HG03066 (cell line): ENCODE measurements around the gene TBC1D21.

Source experiments
- ATAC-seq: cut with Tn5 transposase; IDR thresholded peaks from one replicate; pipeline ENCODE4 v1.9.1; 2021; ENCODE audit warnings: low read depth; ENCODE audit not compliant: unreplicated experiment

The TBC1D21 gene

GRCh38 chr15:73873456-73873855 lies at the start of gene TBC1D21:
TBC1D21 (plus strand) TSS chr15:73873564; CDS start chr15:73873710, 146 bp downstream.
- ATAC-seq = no peak

GRCh38 chr15:73826711-73827251 lies 46.6 kb upstream of the TBC1D21 start:
- no peak for ATAC-seq

GRCh38 chr15:73829523-73829922 lies 43.8 kb upstream of the TBC1D21 start:
- no peak for ATAC-seq

DNA sequence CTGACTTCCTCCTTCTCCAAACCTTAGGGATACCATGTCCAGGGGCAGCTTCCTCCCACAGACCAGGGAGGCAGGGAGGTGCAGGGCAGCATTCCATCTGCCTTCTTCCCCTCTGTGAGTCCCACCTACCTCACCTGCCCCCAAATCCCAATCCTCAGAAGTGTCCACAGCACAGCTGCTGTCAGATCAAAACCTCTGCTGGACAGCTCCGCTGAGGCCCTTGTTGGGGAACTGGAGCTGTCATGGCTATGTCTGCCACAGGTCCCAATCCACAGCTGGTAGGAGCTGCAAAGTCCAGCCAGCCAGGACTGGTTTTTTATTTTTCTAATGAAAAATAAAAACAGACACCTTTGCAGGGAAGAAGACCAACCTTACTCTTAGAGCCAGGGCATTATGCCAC lies 40.7 kb upstream of the TBC1D21 start:
- ATAC-seq = no peak

DNA sequence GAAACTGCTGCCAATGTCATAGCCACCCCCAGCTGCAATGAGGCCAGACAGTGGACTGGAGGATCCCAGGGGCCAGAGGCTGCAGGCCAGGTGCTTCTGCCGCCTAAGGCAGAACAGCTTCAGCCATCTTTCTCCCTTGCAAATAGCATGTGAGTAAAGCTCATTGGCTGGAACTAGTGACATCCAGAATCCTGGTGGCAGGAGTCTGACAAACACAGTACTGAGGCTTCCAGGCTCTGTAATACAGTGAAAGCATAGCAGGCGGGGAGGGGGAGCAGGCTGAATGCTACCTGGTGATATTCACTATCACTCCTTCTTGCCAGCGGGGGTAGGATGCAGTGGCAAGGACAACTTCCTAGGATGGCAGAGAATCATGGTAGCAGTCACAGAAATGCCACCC lies 36.5 kb upstream of the TBC1D21 start:
- no peak for ATAC-seq

DNA sequence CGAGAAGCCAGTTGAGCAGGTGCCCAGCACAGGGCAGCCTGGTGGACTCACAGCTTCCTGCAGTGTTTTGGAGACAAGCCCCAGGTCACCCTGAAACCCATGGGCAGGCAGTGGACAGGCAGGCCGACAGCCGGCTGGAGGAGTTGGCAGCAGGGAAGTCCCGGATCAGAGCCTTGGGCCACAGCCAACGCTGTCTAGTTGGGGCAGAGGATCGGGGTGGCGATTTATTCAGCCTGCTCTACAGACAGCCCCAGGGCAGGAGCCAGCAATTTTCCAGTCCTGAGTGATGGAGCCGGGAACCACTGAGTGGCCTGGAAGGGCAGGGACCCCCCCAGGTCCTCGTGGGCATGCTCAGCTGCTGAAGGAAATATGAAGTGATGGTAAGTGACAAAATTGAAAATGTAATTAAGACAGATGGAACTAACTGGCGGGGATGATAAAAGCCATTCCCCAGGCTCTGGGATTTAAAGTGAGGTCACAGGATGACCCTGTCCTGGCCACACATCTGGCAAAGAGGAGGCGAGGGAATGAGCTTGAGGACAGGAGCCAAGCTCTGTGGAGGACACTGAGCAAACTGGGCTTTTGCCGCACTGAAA lies 34.4 kb upstream of the TBC1D21 start:
- ATAC-seq = no peak

DNA sequence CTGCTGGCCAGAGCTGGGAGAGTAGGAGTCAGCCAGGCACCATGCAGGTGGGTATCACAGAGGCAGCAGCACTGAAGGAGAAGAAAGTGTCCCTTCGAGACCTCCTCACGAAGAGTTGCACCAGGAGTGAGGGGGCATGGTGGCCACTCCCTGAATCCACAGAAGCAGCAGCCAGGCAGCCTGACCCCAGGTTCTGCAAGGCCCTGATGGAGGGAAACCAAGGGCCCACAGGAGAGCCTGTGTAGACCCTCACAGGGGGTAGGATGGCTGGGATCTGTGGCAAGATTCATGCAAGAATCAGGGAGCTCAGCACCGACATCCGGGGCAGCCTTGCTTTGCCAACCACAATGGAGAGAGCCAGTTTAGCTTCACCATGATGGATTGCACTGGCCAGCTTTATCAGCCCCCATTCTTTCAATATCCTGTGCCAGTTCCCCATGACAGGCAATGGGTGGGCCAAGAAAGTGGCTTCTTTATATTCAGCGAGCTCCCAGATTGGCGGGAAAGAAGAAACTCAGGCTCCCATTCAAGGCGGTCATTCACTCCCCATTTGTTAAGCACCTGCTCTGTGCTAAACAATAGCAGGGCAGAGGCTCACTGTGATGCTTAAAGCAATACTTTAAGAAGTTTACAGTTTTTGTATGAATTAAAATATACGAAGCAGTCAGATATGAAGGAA lies 33.5 kb upstream of the TBC1D21 start:
- ATAC-seq = no peak

GRCh38 chr15:73840771-73841170 lies 32.6 kb upstream of the TBC1D21 start:
- no peak for ATAC-seq

- ATAC-seq = no peak
Measured at GRCh38 chr15:73841756-73842725, 31.3 kb upstream of the TBC1D21 start.

- no peak for ATAC-seq
Measured at GRCh38 chr15:73843787-73844186, 29.6 kb upstream of the TBC1D21 start.

- no peak for ATAC-seq
Measured at GRCh38 chr15:73844356-73844755, 29.0 kb upstream of the TBC1D21 start.

GRCh38 chr15:73845507-73845906 lies 27.9 kb upstream of the TBC1D21 start:
- ATAC-seq = no peak

- no peak for ATAC-seq
Measured at GRCh38 chr15:73845907-73846306, 27.5 kb upstream of the TBC1D21 start.

DNA sequence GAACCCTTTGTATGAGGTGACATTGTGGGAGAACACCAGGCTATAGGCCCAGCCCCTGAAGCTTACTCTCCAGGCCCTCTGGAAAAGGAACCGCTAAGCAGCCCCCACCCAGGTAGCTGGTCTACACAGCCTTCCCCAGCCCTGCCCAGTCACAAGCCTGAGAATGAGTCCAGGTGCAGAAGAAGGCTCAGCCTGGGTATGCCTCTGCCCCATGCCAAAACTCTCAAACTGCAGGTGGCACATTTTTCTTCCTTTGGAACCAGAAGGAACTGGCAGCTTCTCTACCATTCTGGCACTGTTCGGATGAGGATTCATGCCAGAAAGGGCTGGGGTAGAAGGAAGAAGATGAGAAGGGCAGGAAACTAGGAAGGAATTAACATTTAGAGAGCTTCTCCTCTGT lies 23.7 kb upstream of the TBC1D21 start:
- no peak for ATAC-seq

- ATAC-seq = no peak
Measured at GRCh38 chr15:73850228-73850627, 23.1 kb upstream of the TBC1D21 start.

DNA sequence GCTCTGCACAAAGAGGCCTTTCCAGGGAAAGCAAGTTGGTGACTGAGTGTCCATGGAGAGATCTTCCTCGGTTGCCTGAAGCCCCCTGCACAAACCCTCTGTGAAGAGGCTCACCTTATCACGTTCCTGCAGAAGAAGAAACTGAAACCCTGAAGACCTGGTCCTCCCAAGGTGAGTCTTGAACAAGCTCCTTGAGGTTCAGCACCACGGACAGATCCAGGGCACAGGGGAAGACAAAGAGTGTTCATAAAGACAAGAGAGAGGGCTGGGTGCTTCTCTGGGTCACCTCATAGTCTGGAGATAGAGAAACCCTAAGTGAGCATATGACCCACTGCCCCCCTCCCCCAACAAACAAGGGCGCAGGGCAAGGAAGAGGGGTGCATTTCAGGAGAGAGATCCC lies 21.7 kb upstream of the TBC1D21 start:
- no peak for ATAC-seq

GRCh38 chr15:73852507-73852906 lies 20.9 kb upstream of the TBC1D21 start:
- ATAC-seq = no peak

- ATAC-seq = no peak
Measured at GRCh38 chr15:73854265-73854664, 19.1 kb upstream of the TBC1D21 start.

GRCh38 chr15:73856458-73857192 lies 16.7 kb upstream of the TBC1D21 start:
- ATAC-seq = no peak

- ATAC-seq = no peak
Measured at GRCh38 chr15:73857193-73857920, 16.0 kb upstream of the TBC1D21 start.
